ENCODE results near the gene VWA2. TPM values are rescaled to one million over a fixed set of nuclear protein-coding genes. Genes with fewer than 3 reads are reported as not detected.

Gene VWA2
- total and polyA plus RNA-seq, 4 donors = 1.6 to 18.3 (median 8.4) TPM

DNA sequence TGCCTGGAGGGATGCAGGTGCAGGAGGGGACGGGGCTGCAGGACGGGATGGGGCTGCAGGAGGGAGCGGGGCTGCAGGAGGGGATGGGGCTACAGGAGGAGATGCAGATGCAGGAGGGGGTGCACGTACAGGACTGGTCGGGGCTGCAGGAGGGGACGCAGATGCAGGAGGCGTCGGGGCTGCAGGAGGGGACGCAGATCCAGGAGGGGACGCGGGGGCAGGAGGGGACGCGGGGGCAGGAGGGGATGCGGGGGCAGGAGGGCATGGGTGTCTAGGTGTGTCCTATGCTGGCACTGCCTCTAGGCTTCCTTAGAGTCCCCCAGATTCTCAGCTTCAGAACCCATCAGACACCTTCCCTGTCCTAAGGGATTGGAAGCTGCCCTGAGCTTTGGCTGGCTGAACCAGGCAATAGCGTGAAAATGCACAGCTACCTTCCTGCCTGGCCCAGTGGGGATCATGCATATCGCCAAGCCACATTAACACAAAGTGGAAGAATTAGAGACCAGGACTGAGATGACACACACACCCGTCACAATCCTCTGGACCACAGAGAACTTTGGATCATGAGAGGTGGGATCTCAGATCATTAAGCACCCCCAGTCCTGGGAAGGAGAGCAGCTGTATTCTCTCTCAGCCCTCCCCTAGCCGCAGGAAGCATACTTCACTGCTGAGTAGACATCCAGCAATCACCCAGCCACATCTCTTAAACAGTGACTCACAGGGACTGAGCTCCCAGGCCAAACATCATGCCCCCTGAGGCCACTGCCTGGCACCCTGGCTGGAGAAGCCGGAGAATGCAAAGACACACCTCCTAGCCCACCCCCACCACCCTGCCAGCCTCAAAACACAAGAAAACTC, 67.3 kb downstream of the VWA2 start:
- no peaks in the 10 kb centered on the region for H3K9me3 ChIP-seq (ENCODE audit: control insufficient read depth in 4 of 4, insufficient read depth in 3 of 4, low read length in 3 of 4)
- H3K4me1 ChIP-seq (ENCODE audit: control insufficient read depth in 5 of 5, insufficient read depth in 5 of 5, low read length in 5 of 5) = peaks cover 0 to 14% (median 8%) of the 10 kb centered on the region in 5 donors
- no peak for TF ChIP-seq CTCF (IDR thresholded peaks at IDR 0.05; ENCODE audit: control extremely low read depth, extremely low read depth)
- no peak overlapping the region for H3K27ac ChIP-seq (ENCODE audit: low read depth in 1 of 2, low read length in 1 of 2)
- H3K27me3 ChIP-seq (ENCODE audit: control insufficient read depth in 3 of 3, insufficient read depth in 3 of 3, low read length in 2 of 3) = no peaks in the 10 kb centered on the region
- no peak for DNase-seq
- no peak overlapping the region for H3K4me3 ChIP-seq
- WGBS, 2 donors = 94 to 96% methylated on average over 15 to 18 of the region's 19 CpGs
- H3K9ac ChIP-seq (ENCODE audit: insufficient read depth in 1 of 2, low read length in 2 of 2) = no peak overlapping the region
- H3K36me3 ChIP-seq (ENCODE audit: control insufficient read depth in 4 of 4, insufficient read depth in 4 of 4, low read length in 4 of 4) = peaks cover 0 to 6% (median under 1%) of the 10 kb centered on the region in 4 donors
- ATAC-seq (ENCODE audit: insufficient read depth, low FRiP score) = no peak

DNA sequence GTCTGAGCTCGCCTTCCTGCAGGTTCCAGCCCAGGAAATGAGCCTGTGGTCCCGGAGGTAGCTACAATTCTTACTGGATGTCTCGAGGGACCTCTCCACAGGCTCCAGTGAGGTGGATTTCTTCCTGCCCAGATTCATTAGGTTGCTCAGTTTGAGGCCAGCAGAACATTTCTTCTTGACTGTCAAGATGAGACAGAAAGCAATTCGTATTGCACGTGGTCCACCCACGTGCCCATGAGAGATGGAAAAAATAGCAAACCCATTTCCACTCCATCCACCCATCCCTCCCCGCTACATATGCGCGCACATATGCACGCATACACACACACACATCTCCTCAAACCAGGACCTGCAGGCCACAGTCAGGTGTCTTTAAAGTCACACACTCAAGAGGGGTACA, 68.7 kb downstream of the VWA2 start:
- peaks cover 0 to 10% (median 2%) of the 10 kb centered on the region in 4 donors for H3K36me3 ChIP-seq (ENCODE audit: control insufficient read depth in 4 of 4, insufficient read depth in 4 of 4, low read length in 4 of 4)
- no peak for TF ChIP-seq CTCF (IDR thresholded peaks at IDR 0.05; ENCODE audit: control extremely low read depth, extremely low read depth)
- H3K4me1 ChIP-seq (ENCODE audit: control insufficient read depth in 5 of 5, insufficient read depth in 5 of 5, low read length in 5 of 5) = peaks cover 0 to 14% (median 4%) of the 10 kb centered on the region in 5 donors
- H3K27me3 ChIP-seq (ENCODE audit: control insufficient read depth in 3 of 3, insufficient read depth in 3 of 3, low read length in 2 of 3) = no peaks in the 10 kb centered on the region
- no peaks in the 10 kb centered on the region for H3K9me3 ChIP-seq (ENCODE audit: control insufficient read depth in 4 of 4, insufficient read depth in 3 of 4, low read length in 3 of 4)
- ATAC-seq (ENCODE audit: insufficient read depth, low FRiP score) (no peak), DNase-seq (no peak)
- H3K27ac ChIP-seq (ENCODE audit: low read depth in 1 of 2, low read length in 1 of 2) = no peak overlapping the region
- WGBS, 2 donors = 76 to 86% methylated on average over 10 of the region's 10 CpGs
- no peak overlapping the region for H3K9ac ChIP-seq (ENCODE audit: insufficient read depth in 1 of 2, low read length in 2 of 2)
- no peak overlapping the region for H3K4me3 ChIP-seq

DNA sequence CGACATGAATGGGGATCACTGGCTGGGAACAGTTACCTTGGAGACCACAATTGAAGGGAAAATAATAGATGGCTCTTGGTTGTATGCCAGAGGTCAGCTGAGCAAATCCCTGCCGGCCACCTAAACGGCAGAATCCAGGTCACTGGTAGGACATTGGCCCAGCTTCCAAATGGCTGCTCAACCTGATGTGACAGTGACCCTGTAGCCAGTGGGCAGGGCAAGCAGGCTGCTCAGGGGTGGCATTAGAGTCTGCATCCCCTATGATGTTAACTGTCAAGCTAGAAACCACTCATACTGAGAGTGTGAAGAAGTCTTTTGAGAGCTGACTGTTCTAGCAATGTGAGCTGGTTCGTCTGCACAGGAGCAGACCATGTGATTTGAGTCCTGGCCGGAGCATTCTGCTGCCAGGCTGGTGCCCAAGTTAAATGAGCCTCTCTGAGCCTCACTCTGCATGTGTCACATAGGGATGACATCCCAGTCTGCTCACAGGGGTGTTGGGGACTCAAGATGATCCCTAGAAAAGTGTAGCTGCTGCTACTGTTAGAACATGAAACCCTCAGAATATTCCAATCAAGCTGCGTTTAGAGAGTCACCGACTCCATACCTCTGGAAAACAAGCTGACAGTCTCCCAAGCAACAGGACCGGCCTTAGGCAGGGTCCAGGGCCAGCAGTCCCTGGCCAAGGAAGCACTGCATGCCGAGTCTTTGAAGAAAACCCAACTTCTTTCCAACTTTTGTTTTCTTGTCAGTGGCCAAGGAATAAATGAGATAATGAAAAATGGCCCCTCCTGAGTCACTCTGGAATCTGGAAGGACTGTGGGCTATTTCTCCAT, 69.7 kb downstream of the VWA2 start:
- 73 to 86% methylated on average over 9 of the region's 9 CpGs for WGBS, 2 donors
- no peak for TF ChIP-seq CTCF (IDR thresholded peaks at IDR 0.05; ENCODE audit: control extremely low read depth, extremely low read depth)
- H3K9me3 ChIP-seq (ENCODE audit: control insufficient read depth in 4 of 4, insufficient read depth in 3 of 4, low read length in 3 of 4) = peaks cover 0 to 2% (median 0%) of the 10 kb centered on the region in 4 donors
- H3K4me3 ChIP-seq = no peak overlapping the region
- peaks cover 0 to 14% (median 4%) of the 10 kb centered on the region in 5 donors for H3K4me1 ChIP-seq (ENCODE audit: control insufficient read depth in 5 of 5, insufficient read depth in 5 of 5, low read length in 5 of 5)
- H3K36me3 ChIP-seq (ENCODE audit: control insufficient read depth in 4 of 4, insufficient read depth in 4 of 4, low read length in 4 of 4) = peaks cover 0 to 12% (median 2%) of the 10 kb centered on the region in 4 donors
- H3K9ac ChIP-seq (ENCODE audit: insufficient read depth in 1 of 2, low read length in 2 of 2) = no peak overlapping the region
- DNase-seq (no peak), ATAC-seq (ENCODE audit: insufficient read depth, low FRiP score) (no peak)
- H3K27me3 ChIP-seq (ENCODE audit: control insufficient read depth in 3 of 3, insufficient read depth in 3 of 3, low read length in 2 of 3) = no peaks in the 10 kb centered on the region
- H3K27ac ChIP-seq (ENCODE audit: low read depth in 1 of 2, low read length in 1 of 2) = no peak overlapping the region
